ENCODE results near the gene LRRC8B.

- TF ChIP-seq CTCF (IDR thresholded peaks at IDR 0.05; ENCODE audit: insufficient read depth, low read length, poor library complexity, severe bottlenecking): no peak
- no peak for TF ChIP-seq EZH2phosphoT487 (conservative IDR thresholded peaks at IDR 0.05; ENCODE audit: low read length)
Measured at GRCh38 chr1:89567797-89568196, 43.2 kb downstream of the LRRC8B start.

Data from SU-DHL-6 (cell line).